Left ventricle myocardium superior (tissue), 1 donor: ENCODE data around the gene INCA1. TPM values are rescaled to one million over a fixed set of nuclear protein-coding genes. Genes with fewer than 3 reads are reported as not detected.

Experiments used
- ATAC-seq: fragments of 200-7000 bp; cut with Tn5 transposase; one replicate; pipeline ENCODE4 v1.9.1; 2020; ENCODE audit warnings: mild to moderate bottlenecking, moderate library complexity
- DNase-seq: peaks from one replicate; pipeline ENCODE4 v3.0.0-alpha.2; 2020
- intact Hi-C: fragments of 100-400 bp; cut with micrococcal nuclease; formaldehyde crosslinking; loops from one replicate; pipeline ENCODE4 v1.11.0; 2022
- microRNA-seq: library from miRNA; unstranded; fragments of <30 nt; microRNA quantifications from one replicate; pipeline ENCODE4 v1.2.0, GENCODE V29; 2020; ENCODE audit warnings: borderline number of aligned reads
- total RNA-seq: library from RNA; stranded (reverse); fragmentation: NEBNext Ultra II Directional; extraction: Animal tissue kit (Norgen Biotek cat#: 25700); gene quantifications from one replicate; pipeline ENCODE4 v1.2.1, GENCODE V29; 2021
- donor health status: DM: no; HTN: yes; CAD: no; lungs with severe emphysema.

INCA1 gene
- total RNA-seq, 1 donor from 2014 or later: 3.2 TPM

- intact Hi-C loops: no loop called here
- ATAC-seq: peak; percentile 74
- DNase-seq: peak; percentile 81
These were observed 56.6 kb downstream of the INCA1 start for GRCh38 chr17:4940555-4941318.

- intact Hi-C loops: no loop called here
These were observed 57.3 kb downstream of the INCA1 start, which contains the start of the genes RNF167 and SLC25A11 for GRCh38 chr17:4939796-4940554. Gene RNF167, plus strand, starts transcription at chr17:4940268. Its CDS starts 642 bp downstream, at chr17:4940910. Gene SLC25A11, minus strand, starts transcription at chr17:4940046. Its CDS starts 136 bp downstream, at chr17:4939910.

GRCh38 chr17:4939546-4939795 lies 57.9 kb downstream of the INCA1 start:
- no peak for DNase-seq
- ATAC-seq: no peak
- intact Hi-C loops: no loop called here

More at GRCh38 chr17:4939796-4940554, 57.3 kb downstream of the INCA1 start, which contains the start of the genes RNF167 and SLC25A11:
- peak; percentile 94 for ATAC-seq
- DNase-seq: peak; percentile 96

- intact Hi-C loops: no loop called here
- peak; percentile 45 for DNase-seq
- ATAC-seq: peak; percentile 1
These were observed 58.4 kb downstream of the INCA1 start for GRCh38 chr17:4938688-4939545.

Small RNAs within 50 kb of the gene (microRNA-seq; reads per million reads assigned to microRNA genes)
- gene MIR6864 (not detected), gene MIR6865 (not detected)

Other genes with a start within 250 kb of the INCA1 start
- gene TM4SF5, start 225.6 kb downstream of the INCA1 start, total RNA-seq: not detected
- 0.69 TPM for gene VMO1, start 211.2 kb downstream of the INCA1 start, total RNA-seq
- gene GLTPD2, start 208.6 kb downstream of the INCA1 start, total RNA-seq: not detected
- gene PSMB6, start 201.4 kb downstream of the INCA1 start, total RNA-seq: 199 TPM
- 13.3 TPM for gene PLD2, start 190.4 kb downstream of the INCA1 start, total RNA-seq
- 52.2 TPM for gene MINK1, start 164.2 kb downstream of the INCA1 start, total RNA-seq
- gene C17orf107, start 98.0 kb downstream of the INCA1 start, total RNA-seq: 0.64 TPM
- 0.50 TPM for gene CHRNE, start 94.4 kb downstream of the INCA1 start, total RNA-seq
- gene GP1BA, start 65.2 kb downstream of the INCA1 start, total RNA-seq: not detected
- 246 TPM for gene SLC25A11, start 57.5 kb downstream of the INCA1 start, total RNA-seq
- 104 TPM for gene RNF167, start 57.3 kb downstream of the INCA1 start, total RNA-seq
- 193 TPM for gene PFN1, start 49.0 kb downstream of the INCA1 start, total RNA-seq
- gene ENO3, start 46.4 kb downstream of the INCA1 start, total RNA-seq: 670 TPM
- gene SPAG7, start 29.7 kb downstream of the INCA1 start, total RNA-seq: 151 TPM
- 35.9 TPM for gene CAMTA2, start 9.8 kb downstream of the INCA1 start, total RNA-seq
- gene KIF1C, start 428 bp upstream of the INCA1 start, total RNA-seq: 747 TPM
- gene SLC52A1, start 37.9 kb upstream of the INCA1 start, total RNA-seq: not detected
- gene ZFP3, start 80.9 kb upstream of the INCA1 start, total RNA-seq: 11.1 TPM
- gene ZNF232, start 114.4 kb upstream of the INCA1 start, total RNA-seq: 2.6 TPM
- 0.15 TPM for gene USP6, start 118.5 kb upstream of the INCA1 start, total RNA-seq
- 7.5 TPM for gene ZNF594, start 194.3 kb upstream of the INCA1 start, total RNA-seq
- gene SCIMP, start 237.3 kb upstream of the INCA1 start, total RNA-seq: 1.2 TPM